Measurements from ENCODE around the gene TNFAIP6.
A peak's percentile ranks its signal among the peaks of the same experiment; 100 is the strongest.
"Not testable (repeated sequence)": the region's sequence is repeated elsewhere in the genome, so short reads cannot be mapped to it uniquely, and the experiment has no call there.

Gene TNFAIP6

DNA sequence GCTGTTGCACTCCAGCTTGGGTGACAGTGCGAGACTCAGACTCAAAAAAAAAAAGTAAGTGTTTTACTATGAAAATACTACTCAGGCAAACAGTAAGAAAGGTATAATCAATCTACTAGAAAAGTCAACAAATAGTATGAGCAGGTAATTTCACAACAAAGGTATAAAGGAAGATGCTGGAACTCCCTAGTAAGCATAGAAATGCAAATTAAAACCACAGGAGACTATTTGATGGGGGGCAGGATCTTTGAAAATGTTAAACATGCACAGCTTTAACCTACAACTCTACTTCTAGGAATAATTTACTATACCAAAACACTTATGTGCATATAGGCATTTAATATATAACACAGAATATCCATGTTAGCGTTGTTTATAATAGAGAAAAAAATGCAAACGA, 24.3 kb upstream of the TNFAIP6 start:
- TF ChIP-seq, protein P1, sequence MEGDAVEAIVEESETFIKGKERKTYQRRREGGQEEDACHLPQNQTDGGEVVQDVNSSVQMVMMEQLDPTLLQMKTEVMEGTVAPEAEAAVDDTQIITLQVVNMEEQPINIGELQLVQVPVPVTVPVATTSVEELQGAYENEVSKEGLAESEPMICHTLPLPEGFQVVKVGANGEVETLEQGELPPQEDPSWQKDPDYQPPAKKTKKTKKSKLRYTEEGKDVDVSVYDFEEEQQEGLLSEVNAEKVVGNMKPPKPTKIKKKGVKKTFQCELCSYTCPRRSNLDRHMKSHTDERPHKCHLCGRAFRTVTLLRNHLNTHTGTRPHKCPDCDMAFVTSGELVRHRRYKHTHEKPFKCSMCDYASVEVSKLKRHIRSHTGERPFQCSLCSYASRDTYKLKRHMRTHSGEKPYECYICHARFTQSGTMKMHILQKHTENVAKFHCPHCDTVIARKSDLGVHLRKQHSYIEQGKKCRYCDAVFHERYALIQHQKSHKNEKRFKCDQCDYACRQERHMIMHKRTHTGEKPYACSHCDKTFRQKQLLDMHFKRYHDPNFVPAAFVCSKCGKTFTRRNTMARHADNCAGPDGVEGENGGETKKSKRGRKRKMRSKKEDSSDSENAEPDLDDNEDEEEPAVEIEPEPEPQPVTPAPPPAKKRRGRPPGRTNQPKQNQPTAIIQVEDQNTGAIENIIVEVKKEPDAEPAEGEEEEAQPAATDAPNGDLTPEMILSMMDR (IDR thresholded peaks at IDR 0.05; ENCODE audit: insufficient read depth, low read length, missing control alignments), result no peak
- POLR2A ChIA-PET, result interaction anchor here (1.2 kb wide), 1 partner anchor 35 kb away, joined by 3 read pairs; no protein-coding TSS in a partner anchor
- CTCF ChIA-PET, result no interaction called here
- no peak overlapping the region for H3K4me3 ChIP-seq (ENCODE audit: low read depth, low read length)
- no peak for DNase-seq (ENCODE audit: low read depth, low spot score)

DNA sequence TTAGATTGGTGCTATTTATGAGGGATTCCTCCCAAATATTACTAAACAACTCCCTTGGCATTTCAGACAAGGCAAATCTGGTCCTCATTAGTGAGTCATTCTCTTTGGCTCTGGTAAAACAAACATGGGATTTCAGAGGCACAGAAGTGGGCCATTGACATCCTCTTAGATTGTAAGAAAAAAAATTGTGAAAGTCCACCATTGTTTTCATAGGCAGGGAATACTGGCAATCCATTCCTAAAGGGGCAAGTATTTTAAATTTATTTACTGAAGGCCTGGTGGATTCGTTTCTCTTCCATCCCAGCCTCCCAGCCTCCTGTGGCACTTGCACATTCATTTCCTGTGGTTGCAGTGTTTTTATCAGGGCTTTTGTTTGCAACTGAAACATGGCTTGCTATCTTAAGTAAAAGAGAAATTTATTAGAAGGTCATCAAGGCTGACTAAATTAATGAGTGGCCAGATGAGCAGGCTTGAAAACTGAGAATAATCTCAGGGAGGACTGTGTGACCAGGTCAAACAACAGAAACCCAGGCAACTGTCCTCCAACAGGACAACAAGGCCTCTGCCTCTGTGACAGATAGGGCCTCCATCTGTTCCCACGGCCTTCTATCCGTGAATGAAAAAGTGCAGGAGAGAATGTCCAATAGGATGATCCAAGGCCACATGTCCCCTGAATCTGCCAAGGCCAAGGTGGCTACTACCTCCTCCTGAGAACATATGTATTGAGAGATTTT, 23.1 kb upstream of the TNFAIP6 start:
- DNase-seq (ENCODE audit: low read depth, low spot score), result peak; percentile 80
- POLR2A ChIA-PET, result no interaction called here

DNA sequence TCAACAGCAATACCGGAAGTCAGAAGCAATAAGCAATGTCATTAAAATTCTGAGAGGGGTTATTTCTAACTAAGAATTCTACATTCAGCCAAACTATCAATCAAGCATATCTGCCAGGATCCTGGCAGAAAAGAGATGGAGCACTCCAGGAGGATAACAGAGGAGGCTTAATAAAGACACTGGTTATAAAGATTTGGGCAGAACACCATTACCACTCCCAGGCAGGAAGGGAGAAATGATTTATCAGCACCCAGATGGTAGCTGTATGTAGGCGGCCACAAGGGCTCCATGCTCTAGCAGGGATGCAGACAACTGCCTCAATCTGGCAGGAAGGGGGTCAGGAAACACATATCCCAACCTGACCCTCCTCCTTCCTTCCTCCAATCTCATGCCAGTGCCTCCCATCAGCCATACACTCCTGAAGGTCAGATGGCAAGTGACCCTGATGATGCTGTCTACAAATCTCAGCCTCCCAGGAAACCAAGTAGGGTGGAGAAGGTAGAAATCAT, 20.5 kb upstream of the TNFAIP6 start:
- POLR2A ChIA-PET, result no interaction called here
- no peak for DNase-seq (ENCODE audit: low read depth, low spot score)

More for the DNA sequence above, 23.1 kb upstream of the TNFAIP6 start:
- TF ChIP-seq, protein P1 (IDR thresholded peaks at IDR 0.05; ENCODE audit: insufficient read depth, low read length, missing control alignments), result no peak
- no peak overlapping the region for H3K4me3 ChIP-seq (ENCODE audit: low read depth, low read length)
- CTCF ChIA-PET, result no interaction called here

DNA sequence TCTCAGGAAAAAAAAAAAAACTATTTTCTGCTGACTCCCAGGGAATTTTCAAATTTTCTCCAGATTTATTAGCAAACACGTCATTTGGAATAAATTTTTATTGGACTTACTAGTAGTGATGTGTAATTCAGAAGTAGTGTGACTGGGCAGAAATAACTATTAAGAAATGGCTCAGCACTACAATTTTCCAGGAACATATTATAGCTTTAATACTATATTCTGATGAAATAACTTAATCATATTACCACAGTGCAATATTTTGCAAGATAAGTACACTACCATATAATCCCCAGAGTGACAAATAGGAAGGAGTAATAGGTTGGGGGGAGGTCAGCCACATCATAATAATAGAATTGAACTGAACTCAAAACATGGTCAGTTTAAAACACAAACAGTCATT, 19.7 kb upstream of the TNFAIP6 start:
- DNase-seq (ENCODE audit: low read depth, low spot score), result no peak
- ChIA-PET CTCF (interaction anchor here (1.2 to 1.4 kb wide), 2 partner anchors 11 to 16 kb away, joined by 3 to 4 read pairs; no protein-coding TSS in a partner anchor), POLR2A (no interaction called here)
- TF ChIP-seq, protein P1 (IDR thresholded peaks at IDR 0.05; ENCODE audit: insufficient read depth, low read length, missing control alignments), result no peak
- no peak overlapping the region for H3K4me3 ChIP-seq (ENCODE audit: low read depth, low read length)

More for the DNA sequence above, 20.5 kb upstream of the TNFAIP6 start:
- TF ChIP-seq, protein P1 (IDR thresholded peaks at IDR 0.05; ENCODE audit: insufficient read depth, low read length, missing control alignments), result no peak
- H3K4me3 ChIP-seq (ENCODE audit: low read depth, low read length), result no peak overlapping the region
- CTCF ChIA-PET, result interaction anchor here (1.2 kb wide), 1 partner anchor 12 kb away, joined by 4 read pairs; no protein-coding TSS in a partner anchor

GRCh38 chr2:151338115-151338514, 19.3 kb upstream of the TNFAIP6 start:
- POLR2A ChIA-PET, result no interaction called here
- CTCF ChIA-PET, result interaction anchor here (1.2 to 1.4 kb wide), 2 partner anchors 11 to 15 kb away, joined by 3 to 4 read pairs; no protein-coding TSS in a partner anchor
- TF ChIP-seq, protein P1 (IDR thresholded peaks at IDR 0.05; ENCODE audit: insufficient read depth, low read length, missing control alignments), result no peak
- no peak overlapping the region for H3K4me3 ChIP-seq (ENCODE audit: low read depth, low read length)
- no peak for DNase-seq (ENCODE audit: low read depth, low spot score)

- no peak for DNase-seq (ENCODE audit: low read depth, low spot score)
- ChIA-PET CTCF (no interaction called here), POLR2A (no interaction called here)
- H3K4me3 ChIP-seq (ENCODE audit: low read depth, low read length), result no peak overlapping the region
- TF ChIP-seq, protein P1 (IDR thresholded peaks at IDR 0.05; ENCODE audit: insufficient read depth, low read length, missing control alignments), result no peak
Observed at GRCh38 chr2:151343073-151343472, 14.3 kb upstream of the TNFAIP6 start.

- H3K4me3 ChIP-seq (ENCODE audit: low read depth, low read length); POLR2A ChIA-PET; DNase-seq (ENCODE audit: low read depth, low spot score); CTCF ChIA-PET: not testable (repeated sequence)
Observed at GRCh38 chr2:151344191-151344590, 13.2 kb upstream of the TNFAIP6 start.
